Right lung (tissue), 5 donors: Measurements from ENCODE around the gene SPSB1. TPM values are rescaled to one million over a fixed set of nuclear protein-coding genes. Genes with fewer than 3 reads are reported as not detected.

Experiments used
- DNase-seq, 2 donors: peaks; one replicate each; pipeline ENCODE4 v3.0.0-alpha.2; 2013
- polyA plus RNA-seq, 5 donors: library from polyadenylated mRNA; unstranded; fragments of 120-200 nt; gene quantifications; one replicate each; pipeline versions ENCODE4 v1.2.1 to v1.2.3, GENCODE V29; 2013; ENCODE audit warnings: inconsistent platforms in 1 of 5, low replicate concordance in 1 of 5; ENCODE audit not compliant: insufficient read length in 5 of 5, insufficient read depth in 1 of 5

SPSB1 gene
- polyA plus RNA-seq, 5 donors: 6.3 to 8.8 (median 7.9) TPM

DNA sequence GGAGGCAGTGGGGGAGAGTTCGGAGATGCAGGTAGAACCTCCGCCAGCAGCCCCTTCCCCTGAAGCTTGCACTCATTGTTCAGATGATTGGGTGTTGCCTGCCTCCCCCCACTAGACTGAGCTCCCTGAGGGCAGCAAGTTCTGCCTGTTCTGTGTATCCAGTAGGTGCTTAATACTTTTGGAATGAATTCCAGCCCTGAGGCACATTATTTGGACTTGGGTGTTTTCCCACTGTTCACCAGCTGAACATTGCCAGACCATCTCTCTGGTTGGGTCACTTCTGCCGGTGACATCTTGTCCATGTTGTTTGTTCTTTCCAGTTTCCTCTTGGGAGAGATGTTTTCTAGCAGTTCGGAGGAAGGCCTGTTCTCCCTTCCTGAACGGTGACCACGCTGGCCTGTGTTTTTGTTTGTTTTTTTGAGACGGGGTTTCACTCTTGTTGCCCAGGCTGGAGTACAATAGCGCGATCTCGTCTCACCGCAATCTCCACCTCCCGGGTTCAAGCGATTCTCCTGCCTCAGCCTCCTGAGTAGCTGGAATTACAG is 48.7 kb downstream of the SPSB1 start:
- DNase-seq: no peak

DNA sequence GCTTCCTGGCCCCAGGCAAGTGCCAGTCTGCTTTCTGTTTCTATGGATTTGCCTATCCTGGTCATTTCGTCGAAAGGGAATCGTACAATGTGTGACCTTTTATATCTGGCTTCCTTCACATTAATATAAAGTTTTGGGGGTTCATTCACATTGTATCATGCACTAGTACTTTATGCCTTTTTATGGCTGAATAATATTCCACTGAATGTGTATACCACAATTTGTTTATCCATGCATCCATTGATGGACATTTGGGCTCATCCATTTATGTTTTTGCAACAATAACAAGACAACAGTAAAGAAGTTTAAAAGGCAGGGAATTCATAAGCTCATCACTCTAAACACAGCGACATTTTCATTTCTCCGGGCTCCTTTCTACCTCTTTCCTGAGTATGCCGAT is 50.6 kb downstream of the SPSB1 start:
- no peak for DNase-seq

DNA sequence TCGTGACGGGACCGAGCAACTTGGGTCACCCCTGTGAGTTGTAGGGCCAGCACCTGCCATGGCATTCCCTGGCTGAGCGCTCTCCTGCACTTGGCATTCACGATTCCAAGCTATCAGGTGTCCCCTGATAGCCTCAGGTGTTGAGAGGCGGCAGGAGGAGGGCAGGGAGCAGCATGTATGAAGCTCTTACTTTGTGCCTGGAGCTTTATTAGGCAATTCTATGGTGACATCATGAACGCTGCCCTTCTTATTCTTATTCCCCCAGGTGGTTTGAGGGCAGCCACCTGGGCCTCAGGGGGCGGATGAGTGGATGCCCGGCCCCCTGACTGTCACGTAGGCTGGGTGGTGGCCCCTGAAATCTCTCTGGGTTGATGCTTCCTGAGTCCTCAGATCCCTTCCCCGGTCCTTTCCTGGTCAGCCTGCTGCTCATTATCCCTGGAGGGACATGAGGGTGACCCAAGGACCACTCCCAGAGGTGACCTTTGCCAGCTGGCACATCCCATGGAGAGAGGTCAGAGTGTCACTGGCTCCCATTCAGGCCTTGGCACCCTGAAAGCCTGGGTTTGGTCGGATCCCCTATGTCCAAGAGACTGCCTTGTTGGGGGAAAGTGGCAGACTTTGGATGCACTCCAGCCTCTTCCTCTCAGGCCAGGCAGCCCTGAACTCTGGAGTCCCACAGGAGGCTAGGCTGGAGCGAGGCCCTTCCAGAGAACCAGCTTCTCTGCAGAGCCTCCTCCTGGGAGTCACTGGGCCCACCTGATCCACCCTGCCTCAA is 51.9 kb downstream of the SPSB1 start:
- DNase-seq: no peak

DNA sequence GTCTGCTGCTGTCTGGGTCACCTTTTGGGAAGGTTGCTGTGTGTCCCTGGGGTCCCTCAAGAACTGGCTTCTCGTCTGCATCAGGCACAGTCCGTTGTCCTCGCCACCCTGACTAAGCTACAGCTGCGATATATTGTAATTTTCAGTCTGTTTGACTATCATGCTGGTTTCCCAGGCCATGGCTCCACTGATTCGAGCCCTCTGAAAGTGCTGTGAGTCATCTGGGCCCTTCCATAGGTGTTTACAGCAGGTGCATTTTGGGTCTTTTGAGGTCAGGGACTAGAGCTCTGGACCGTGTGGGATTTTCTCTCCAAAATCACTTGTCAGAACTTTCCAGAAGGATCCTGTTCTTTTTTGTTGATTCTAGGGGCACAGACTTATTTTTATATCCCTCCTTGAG is 52.8 kb downstream of the SPSB1 start:
- no peak for DNase-seq

DNA sequence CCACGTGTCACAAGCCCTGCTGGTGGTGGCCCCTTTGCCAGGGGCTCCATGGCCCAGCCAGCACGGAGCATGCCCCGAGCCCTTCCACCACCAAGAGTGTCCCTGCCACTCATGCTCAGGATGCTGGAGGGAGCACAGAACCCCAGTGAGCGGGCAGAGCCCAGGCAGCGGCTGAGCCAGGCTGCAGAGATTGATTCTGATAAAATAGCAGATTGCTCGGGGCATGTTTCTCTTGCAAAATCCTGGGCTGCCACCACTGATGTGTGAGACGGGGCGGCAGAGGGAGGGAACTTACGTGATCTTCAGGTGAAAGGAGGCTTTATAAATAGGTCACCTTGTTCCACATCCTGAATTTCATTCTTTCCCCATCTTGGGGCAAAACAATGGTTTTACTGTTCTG is 53.2 kb downstream of the SPSB1 start:
- DNase-seq: no peak

DNA sequence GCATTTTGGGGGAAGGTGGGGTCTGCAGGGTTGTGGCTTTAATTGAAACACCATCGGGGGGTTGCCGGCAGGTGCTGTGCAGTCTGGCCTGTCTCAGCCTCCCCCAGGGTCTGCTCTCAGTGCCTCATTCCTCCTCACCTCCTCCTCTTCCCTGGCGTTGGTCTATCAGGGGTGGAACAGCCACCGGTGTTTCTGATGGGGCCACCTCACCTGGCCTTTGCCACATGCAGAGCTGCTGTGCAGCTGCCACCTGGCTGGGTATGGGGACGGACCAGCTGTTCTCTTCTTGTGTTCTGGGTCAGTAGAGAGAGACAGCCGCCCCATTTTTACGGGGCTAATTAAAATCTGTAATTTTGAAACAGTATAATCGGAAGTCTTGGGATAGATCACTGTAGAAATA is 53.9 kb downstream of the SPSB1 start:
- no peak for DNase-seq

DNA sequence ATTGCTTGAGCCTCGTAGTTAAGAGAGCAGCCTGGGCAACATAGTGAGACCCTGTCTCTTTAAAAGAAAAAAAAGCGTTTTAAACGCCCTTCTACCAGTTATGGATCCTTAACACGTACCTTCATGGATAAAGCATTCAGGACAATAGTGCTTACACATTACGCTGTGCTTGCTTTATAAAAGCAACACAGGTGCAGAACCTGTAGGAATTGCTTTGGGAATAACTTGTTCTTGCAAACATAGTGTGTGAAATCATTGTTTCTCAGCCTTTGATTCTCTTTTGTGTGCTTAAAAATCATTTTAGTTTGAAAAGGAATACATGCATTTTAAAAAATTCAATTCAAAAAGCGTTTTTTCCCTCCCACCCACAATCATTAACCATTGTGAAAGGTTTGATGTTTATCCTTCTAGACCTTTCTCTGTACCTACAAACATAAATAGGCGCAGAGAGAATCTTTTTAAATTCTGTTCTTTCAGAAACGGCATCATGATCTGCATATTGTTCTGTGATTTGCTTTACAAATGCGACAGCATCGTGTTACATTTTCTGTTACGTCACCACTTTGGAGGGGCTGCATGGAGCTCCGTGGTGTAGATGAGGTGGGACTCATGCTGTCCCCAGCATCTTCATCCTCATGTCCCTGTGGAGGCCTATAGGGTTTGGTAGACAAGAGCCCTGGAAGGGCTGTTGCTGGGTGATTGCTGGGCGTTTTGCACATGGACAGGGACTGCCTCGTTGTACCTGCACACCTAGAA is 54.6 kb downstream of the SPSB1 start:
- no peak for DNase-seq

DNA sequence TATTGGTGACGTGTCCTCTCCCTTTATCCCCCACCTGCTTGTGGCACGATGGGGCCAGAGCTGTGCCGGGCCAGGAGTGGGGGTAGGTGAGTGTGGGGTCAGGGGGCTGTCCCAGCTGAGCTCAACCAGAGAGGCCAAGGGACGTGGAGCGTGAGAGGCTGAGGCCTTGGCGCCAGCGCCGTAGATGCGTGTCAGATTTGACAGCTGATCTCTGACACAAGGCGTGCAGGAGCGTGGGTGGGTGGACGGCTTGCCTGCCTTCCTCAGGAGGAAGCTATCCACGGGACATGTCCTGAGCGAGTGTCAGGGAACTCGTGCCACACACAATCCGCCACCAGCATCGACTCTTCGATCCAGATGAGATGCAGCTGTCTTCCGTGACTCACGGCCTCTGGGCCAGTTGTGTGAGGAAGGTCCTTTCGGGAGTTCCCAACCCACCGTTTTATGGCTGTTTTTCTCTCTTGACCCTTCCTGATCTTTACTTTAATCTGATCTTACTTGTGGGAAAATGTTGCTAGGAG is 56.7 kb downstream of the SPSB1 start:
- DNase-seq: no peak

DNA sequence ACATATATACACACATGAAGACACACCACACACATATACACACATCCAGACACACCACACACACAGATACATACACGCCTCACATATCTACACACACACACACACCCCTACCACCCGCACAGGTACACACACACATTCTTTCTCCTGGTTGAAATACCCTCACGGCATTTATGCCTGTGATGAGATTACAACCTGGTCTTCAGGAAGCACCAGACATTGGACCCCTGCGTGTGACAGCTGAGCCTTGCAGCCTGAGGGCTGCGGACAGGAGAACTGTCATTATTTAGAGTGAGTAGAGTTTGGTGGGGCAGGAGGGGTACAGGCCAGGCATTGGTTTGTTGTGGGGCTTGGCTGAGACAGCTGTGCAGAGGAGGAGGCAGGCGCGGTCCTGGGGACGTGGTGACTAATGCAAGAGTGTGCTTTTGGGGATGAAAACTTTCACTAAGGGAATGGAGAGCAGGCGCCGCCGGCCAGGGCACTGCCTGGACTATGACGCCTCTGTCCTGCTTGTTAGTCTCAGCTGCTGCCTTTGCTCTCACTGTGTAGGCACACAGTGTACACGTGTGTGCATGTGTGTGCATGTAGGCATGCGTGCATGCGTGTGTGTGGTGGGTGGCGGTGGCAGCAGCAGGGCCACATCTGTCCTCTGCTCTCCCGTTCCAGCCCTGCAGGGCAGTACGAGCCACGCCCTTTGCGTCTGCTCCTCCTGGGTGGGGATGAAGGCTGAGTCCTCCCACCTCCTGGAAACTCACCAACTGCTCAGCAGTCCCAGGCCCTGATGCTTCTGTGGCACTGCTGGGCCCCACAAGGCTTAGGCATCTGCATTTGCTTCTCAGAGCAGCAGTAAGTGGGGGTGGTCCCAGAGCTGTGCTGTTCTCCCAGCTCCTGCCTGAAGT is 57.6 kb downstream of the SPSB1 start:
- DNase-seq: no peak

DNA sequence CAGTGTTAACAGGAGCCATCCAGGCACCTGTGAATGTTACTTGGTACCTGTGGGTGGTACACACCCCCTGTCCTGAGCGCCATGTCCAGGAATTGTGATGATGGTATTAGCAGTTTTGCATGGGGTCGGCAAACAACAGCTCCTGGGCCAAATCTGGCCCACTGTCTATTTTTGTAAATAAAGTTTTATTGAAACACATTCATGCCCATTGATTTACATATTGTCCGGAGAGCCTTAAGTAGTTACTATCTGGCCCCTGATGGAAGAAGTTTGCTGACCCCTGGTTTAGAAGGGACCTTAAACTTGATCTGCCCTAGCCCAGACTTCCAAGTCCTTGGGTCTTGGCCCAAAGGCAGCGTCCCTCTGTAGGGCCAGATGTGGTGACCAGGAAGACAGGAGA is 58.3 kb downstream of the SPSB1 start:
- no peak for DNase-seq

DNA sequence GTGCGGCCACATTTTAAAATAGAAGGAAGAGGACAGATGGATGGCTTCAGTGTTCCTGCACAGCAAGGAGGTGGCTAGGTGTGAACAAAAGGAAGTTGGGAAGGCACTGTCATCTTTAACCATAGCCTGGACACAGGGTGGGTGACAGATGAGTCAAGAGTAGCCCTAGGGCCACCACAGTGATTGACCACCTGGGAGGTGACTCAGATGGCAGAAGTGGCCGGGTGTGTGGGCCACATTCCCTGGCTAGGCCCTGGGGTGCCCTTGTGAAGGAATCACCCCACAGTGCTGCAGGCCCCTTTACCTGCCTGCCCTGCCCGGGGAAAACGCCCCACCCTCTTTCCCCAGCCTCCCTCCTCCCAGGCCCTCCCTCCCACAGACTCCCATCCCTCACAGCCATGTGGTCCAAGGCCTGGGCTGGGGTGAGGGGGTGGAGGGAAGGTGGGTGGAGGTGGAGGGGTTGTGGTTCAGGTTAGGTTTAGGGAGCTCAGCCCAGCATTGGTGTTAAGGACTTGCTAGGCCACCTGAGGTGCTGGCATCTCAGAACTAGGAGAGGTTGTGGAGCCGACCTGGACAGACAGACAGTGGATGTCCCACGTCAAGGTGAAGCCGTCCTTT is 59.1 kb downstream of the SPSB1 start:
- no peak for DNase-seq

DNA sequence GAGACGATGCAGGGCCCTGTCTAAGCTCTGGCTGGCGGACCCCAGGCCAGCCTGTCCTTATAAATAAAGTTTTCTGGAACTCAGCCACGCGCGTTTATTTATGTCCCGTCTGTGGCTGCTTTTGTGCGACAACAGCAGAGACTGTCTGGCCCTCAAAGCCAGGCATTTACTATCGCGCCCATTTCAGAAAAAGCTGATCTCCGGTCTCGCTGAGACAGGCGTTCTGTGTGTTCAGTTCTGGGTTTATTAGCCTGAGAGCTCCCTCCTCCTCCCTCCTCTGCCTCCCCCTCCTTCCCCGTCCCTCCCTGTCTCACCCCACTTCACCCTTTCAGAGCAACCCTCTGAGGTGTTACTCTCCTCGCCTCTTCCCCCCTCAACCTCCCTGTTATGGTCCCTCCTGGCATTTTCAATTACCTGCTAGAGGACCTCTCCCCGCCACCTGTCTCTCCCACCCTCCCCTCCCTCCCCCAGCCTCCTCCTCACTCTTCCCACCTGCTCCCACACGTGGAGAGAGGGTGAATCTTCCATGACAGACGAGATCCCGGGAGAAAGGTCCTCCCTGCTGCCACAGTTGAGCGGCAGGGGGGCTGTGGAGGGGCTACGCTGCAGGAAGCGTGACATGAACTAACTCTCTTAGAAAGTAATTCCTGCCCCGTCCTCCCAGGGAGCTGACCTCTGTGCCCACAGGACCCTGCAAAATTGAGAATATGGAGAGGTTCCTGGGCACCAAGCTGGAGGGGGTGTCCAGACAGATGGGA is 59.9 kb downstream of the SPSB1 start:
- no peak for DNase-seq

DNA sequence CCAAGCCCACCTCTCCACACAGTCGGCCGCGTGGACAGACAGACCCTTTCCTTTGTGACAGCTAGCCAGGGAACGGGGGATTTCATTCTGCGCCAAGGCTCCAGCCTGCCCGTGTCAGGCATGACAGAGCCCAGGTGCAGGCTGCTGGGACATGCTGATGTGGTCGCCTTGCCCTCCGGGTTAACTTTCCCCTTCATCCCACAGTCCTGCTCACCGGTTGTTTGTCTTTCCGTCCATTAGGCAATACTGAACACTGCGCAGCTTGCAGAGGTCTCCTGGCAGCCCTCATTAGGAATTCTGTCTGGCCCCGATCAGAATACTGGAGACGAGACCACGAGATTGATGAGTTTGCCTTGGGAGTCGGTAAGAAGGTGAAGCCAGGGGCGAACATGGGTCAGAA is 62.8 kb downstream of the SPSB1 start:
- DNase-seq: no peak

DNA sequence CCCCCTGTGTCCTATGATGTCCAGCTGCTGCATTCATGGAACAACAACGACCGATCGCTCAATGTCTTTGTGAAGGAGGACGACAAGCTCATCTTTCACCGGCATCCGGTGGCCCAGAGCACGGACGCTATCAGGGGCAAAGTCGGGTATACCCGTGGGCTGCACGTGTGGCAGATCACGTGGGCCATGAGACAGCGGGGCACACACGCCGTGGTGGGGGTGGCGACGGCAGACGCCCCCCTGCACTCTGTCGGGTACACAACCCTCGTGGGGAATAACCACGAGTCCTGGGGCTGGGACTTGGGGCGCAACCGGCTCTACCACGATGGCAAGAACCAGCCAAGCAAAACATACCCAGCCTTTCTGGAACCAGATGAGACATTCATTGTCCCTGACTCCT is 63.3 kb downstream of the SPSB1 start:
- DNase-seq: no peak

DNA sequence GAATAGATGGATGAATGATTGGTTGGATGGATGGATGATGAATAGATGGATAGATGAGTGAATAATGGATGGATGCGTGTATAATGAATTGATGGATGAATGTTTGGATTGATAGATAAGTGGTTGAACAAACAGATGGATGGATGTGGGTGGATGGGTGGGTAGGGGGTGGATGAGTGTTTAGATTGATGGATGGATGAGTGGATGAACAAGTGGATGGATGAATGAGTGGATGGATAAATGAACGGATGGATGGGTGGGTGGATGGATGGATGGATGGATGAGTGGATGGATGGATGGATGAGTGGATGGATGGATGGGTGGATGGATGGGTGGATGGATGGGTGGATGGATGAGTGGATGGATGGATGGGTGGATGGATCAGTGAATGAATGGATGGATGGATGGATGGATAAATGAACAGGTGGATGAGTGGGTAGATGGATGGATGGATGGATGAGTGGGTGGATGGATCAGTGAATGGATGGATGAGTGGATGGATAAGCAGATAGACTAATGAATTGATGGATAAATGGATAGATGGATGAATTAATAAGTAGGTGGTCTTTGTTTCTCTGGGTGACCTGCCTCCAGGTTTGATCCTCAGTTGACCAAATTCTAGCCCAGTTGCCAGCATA is 64.3 kb downstream of the SPSB1 start:
- DNase-seq: no peak

DNA sequence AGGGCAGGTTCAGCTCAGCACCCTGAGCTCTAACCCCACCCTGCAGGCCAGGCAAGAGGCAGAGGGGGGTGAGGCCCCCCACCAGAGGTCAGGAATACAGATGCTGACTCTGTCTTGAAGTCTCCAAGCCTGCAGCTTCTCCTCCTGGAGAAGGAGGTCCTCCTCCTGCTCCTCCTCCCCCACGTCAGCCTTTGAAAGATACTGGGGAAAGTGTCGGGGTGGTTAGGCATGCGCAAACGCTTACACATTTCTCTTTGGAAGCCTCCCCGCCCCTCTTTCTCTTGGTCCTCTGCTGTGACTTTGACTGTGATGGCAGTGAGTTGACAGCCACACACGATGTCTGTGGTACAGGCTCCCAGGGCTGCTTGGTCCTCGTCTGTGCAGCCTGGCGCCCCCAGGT is 65.3 kb downstream of the SPSB1 start:
- no peak for DNase-seq

DNA sequence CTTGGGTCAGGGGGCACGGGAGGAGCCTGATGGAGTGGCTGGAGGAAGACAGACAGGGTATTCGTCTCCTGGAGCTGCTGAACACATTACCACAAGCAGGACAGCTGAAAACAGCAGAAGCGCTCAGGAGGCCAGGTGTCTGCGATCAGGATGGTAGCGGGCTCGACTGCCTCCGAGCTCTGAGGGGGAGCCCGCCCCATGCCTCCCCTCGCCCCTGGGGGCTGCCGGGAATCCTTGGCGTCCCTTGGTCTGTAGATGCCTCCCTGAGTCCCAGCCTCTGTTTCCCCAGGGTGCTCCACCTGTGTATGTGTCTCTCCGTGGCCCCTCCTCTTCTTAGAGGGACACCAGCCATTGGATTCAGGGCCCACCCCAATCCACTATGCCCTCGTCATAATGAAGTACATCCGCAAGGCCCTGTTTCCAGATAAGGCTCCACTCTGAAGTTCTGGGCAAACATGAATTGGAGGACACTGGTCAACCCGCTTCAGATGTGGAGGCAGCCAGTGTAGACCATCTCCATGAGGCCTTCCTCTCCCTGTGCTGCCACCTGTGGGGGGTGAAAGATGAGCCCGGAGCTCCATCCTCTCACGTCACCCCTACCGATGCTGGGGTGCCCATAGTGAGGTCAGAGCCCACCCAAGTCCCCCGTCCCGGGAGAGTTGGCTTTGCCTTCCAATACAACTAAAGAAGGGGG is 67.8 kb downstream of the SPSB1 start:
- no peak for DNase-seq

DNA sequence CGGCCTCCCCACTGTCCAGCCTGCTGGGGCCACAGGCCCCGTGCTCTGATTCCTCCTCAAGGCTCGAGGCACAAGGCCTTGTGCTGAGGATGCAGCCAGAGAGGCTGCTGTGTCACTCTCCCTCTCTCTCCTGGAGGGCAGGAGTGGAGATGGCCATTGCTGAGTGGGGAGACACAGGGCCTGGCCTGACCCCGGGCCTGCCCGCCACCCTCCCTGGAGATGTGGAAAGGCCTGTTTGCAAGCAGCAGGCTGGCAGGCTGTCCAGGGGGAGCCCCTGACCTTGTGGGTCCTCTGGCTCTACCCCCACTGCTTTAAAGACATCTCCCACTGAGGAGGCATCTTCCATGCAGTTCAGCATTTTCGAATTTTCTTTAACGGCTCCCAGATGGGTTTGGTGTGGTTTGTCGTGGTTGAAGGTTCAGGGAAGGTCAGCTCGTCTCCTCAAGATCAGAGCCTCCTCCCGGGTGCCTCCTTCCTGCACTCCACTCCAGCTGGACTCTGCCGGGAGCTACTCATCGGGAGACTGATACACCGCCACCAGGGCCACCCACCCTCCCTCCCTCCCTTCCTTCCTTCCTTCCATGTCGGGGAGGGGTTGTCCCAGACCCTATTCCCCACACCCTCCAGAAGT is 69.1 kb downstream of the SPSB1 start:
- no peak for DNase-seq

DNA sequence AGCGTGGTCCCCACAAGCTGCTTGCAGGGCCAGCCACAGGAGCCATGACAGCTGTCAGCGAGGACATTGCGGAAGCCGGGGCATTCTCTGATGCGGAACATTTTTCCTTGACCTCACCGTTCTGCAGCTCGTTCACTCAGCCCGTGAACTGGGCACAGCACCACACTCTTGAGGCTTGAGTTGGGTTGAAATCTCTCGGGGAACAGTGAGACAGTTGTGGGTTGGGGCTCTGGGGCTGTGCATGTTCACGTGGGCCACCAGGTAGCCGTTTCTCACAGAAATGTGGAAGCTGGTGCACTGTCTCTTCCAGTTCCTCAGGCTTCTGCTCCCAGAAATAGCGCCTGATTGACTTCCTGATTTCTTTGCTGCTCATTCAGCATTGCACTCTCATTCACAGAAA is 69.8 kb downstream of the SPSB1 start:
- no peak for DNase-seq
